Measurements from ENCODE around the gene GPRC5A.
A peak's percentile ranks its signal among the peaks of the same experiment; 100 is the strongest.

The GPRC5A gene

DNA sequence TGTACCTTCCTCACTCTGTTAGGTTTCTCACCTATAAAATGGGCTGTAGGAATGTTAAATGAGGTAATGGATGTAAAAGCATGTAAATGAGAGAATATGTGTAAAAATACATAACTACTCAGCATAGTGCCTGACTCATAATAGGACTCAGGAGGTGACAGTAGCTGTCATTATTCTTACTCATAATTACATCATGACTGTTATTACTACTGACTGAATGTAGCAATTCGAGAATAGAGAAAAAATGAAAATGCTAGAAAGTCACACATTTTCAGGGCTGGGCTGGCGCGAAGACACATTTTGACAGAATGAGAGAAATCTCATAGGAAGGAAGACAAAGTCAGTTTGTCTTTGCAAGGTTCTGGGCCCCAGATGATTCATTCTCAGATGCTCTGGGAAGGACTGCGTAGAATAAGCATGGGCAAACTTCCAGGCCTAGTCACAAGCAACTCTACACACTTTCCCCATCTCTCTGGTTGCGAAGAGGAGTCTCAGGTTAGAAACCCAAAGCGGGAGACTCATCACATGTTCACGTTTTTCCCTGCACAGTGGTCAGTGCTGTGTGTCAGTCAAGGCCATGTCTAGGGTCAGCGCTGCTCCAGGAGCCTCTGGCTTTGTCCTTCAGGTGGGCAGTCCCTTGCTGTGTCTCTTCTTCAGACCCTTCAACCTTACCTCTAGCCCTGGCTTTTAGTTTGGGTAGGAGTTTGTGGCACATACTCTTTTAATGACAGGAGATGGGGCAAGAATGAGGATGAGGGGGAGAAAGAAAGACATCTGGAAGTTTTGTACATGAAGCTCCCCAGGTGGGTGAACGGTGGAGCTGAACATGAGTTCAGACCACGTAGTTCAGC is 8.4 kb downstream of the GPRC5A start (continued):
- TF ChIP-seq ZFP69B (tag by site-specific recombination; IDR thresholded peaks at IDR 0.05) (0 out of 2 replicates have a peak, but pooled peaks have one; percentile 77), ZNF146 (tag by site-specific recombination; IDR thresholded peaks at IDR 0.05) (0 out of 2 replicates have a peak, but pooled peaks have one; percentile 4), MYNN (tag by site-specific recombination; IDR thresholded peaks at IDR 0.05; ENCODE audit: borderline replicate concordance) (no peak), ZNF660 (tag by site-specific recombination; IDR thresholded peaks at IDR 0.05) (peak; percentile 73), ZNF610 (tag by site-specific recombination; IDR thresholded peaks at IDR 0.05; ENCODE audit: borderline replicate concordance) (no peak), ZSCAN4 (tag by site-specific recombination; IDR thresholded peaks at IDR 0.05) (peak; percentile 41; the same call in 1 of the 2 replicates), PRDM2 (tag by site-specific recombination; IDR thresholded peaks at IDR 0.05; ENCODE audit: borderline replicate concordance) (no peak), SP3 (tag by site-specific recombination; IDR thresholded peaks at IDR 0.05) (peak; percentile 60), ZFP37 (tag by site-specific recombination; IDR thresholded peaks at IDR 0.05) (peak; percentile 34; the same call in 1 of the 2 replicates), ZNF664 (tag by site-specific recombination; IDR thresholded peaks at IDR 0.05) (peak; percentile 99), PRDM6 (tag by site-specific recombination; IDR thresholded peaks at IDR 0.05) (peak; percentile 94), YY2 (tag by site-specific recombination; IDR thresholded peaks at IDR 0.05) (no peak), ZEB2 (tag by site-specific recombination; IDR thresholded peaks at IDR 0.05) (peak; percentile 98), TSHZ1 (tag by site-specific recombination; IDR thresholded peaks at IDR 0.05; ENCODE audit: borderline replicate concordance) (peak; percentile 93), ZNF362 (tag by site-specific recombination; IDR thresholded peaks at IDR 0.05) (peak; percentile 74), KLF8 (tag by site-specific recombination; IDR thresholded peaks at IDR 0.05) (peak; percentile 73), ZNF121 (tag by site-specific recombination; IDR thresholded peaks at IDR 0.05) (no peak), ZNF624 (tag by site-specific recombination; IDR thresholded peaks at IDR 0.05) (no peak)
- TF ChIP-seq, protein P1, sequence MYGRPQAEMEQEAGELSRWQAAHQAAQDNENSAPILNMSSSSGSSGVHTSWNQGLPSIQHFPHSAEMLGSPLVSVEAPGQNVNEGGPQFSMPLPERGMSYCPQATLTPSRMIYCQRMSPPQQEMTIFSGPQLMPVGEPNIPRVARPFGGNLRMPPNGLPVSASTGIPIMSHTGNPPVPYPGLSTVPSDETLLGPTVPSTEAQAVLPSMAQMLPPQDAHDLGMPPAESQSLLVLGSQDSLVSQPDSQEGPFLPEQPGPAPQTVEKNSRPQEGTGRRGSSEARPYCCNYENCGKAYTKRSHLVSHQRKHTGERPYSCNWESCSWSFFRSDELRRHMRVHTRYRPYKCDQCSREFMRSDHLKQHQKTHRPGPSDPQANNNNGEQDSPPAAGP (tag by site-specific recombination; IDR thresholded peaks at IDR 0.05) = peak; percentile 88
- TF ChIP-seq, protein P2, sequence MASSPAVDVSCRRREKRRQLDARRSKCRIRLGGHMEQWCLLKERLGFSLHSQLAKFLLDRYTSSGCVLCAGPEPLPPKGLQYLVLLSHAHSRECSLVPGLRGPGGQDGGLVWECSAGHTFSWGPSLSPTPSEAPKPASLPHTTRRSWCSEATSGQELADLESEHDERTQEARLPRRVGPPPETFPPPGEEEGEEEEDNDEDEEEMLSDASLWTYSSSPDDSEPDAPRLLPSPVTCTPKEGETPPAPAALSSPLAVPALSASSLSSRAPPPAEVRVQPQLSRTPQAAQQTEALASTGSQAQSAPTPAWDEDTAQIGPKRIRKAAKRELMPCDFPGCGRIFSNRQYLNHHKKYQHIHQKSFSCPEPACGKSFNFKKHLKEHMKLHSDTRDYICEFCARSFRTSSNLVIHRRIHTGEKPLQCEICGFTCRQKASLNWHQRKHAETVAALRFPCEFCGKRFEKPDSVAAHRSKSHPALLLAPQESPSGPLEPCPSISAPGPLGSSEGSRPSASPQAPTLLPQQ (tag by site-specific recombination; IDR thresholded peaks at IDR 0.05) = peak; percentile 82

Measured in HEK293 (cell line).